Ishikawa (cell line): ENCODE data around the gene PPP1R16B.

ENCODE experiments used
- CEBPB ChIP-seq: IDR thresholded peaks from 2 replicates; pipeline ENCODE4 v1.6.1; 2012
- CREB1 ChIP-seq: IDR thresholded peaks from 2 replicates; pipeline ENCODE4 v1.6.1; 2012; ENCODE audit warnings: low read depth
- EGR1 ChIP-seq: IDR thresholded peaks from 2 replicates; pipeline ENCODE4 v1.6.1; 2012
- EP300 ChIP-seq: IDR thresholded peaks from 2 replicates; pipeline ENCODE4 v1.6.1; 2012; ENCODE audit warnings: borderline replicate concordance
- FOXM1 ChIP-seq: IDR thresholded peaks from 2 replicates; pipeline ENCODE4 v1.6.1; 2012; ENCODE audit warnings: low read depth, borderline replicate concordance
- MAX ChIP-seq: IDR thresholded peaks from 2 replicates; pipeline ENCODE4 v1.6.1; 2012
- NFIC ChIP-seq: IDR thresholded peaks from 2 replicates; pipeline ENCODE4 v1.6.1; 2012
- RAD21 ChIP-seq: IDR thresholded peaks from 2 replicates; pipeline ENCODE4 v1.6.1; 2012; ENCODE audit warnings: low read depth
- REST ChIP-seq: IDR thresholded peaks from 2 replicates; pipeline ENCODE4 v1.6.1; 2012; ENCODE audit warnings: low read depth, mild to moderate bottlenecking
- TAF1 ChIP-seq: IDR thresholded peaks from 2 replicates; pipeline ENCODE4 v1.6.1; 2012; ENCODE audit warnings: low read depth, mild to moderate bottlenecking
- TCF12 ChIP-seq: IDR thresholded peaks from 2 replicates; pipeline ENCODE4 v1.6.1; 2012; ENCODE audit warnings: low read depth
- TEAD4 ChIP-seq: IDR thresholded peaks from 2 replicates; pipeline ENCODE4 v1.6.1; 2012
- USF1 ChIP-seq: IDR thresholded peaks from 2 replicates; pipeline ENCODE4 v1.6.1; 2012
- YY1 ChIP-seq: IDR thresholded peaks from 2 replicates; pipeline ENCODE4 v1.6.1; 2012; ENCODE audit warnings: low read depth
- ZBTB7A ChIP-seq: IDR thresholded peaks from 2 replicates; pipeline ENCODE4 v1.6.1; 2012; ENCODE audit warnings: low read depth

PPP1R16B gene

GRCh38 chr20:38867062-38867359 is 61.5 kb downstream of the PPP1R16B start:
- TF ChIP-seq TAF1: no peak
- TF ChIP-seq EP300: no peak
- TF ChIP-seq CEBPB: no peak
- no peak for TF ChIP-seq FOXM1
- no peak for TF ChIP-seq TCF12
- no peak for TF ChIP-seq RAD21
- TF ChIP-seq USF1: no peak
- no peak for TF ChIP-seq REST
- no peak for TF ChIP-seq YY1

- TF ChIP-seq NFIC (no peak), REST (no peak), RAD21 (no peak), YY1 (no peak), CEBPB (no peak), TCF12 (no peak), USF1 (no peak), CREB1 (no peak)
Observed at GRCh38 chr20:38870733-38871559, 65.4 kb downstream of the PPP1R16B start.

GRCh38 chr20:38871560-38871953 is 66.1 kb downstream of the PPP1R16B start:
- TF ChIP-seq CREB1 (no peak), MAX (no peak)

- TF ChIP-seq USF1: no peak
- no peak for TF ChIP-seq TCF12
- no peak for TF ChIP-seq REST
- TF ChIP-seq EGR1: no peak
- no peak for TF ChIP-seq TEAD4
- no peak for TF ChIP-seq ZBTB7A
- TF ChIP-seq EP300: no peak
- TF ChIP-seq MAX: no peak
- TF ChIP-seq RAD21: no peak
Observed at GRCh38 chr20:38872036-38872435, 66.5 kb downstream of the PPP1R16B start.

GRCh38 chr20:38872491-38873049 is 67.1 kb downstream of the PPP1R16B start:
- TF ChIP-seq MAX: no peak
- TF ChIP-seq CEBPB: no peak
- TF ChIP-seq TAF1: no peak
- TF ChIP-seq EGR1: no peak
- no peak for TF ChIP-seq USF1
- no peak for TF ChIP-seq REST
